IPS DF 19.7 (cell line): ENCODE data around the gene IFITM10.

Source experiments
- DNase-seq: peaks from one replicate; pipeline ENCODE4 v3.0.0-alpha.2; 2013; ENCODE audit warnings: low read depth, low spot score

Gene IFITM10

GRCh38 chr11:1717745-1718144 is 32.6 kb downstream of the IFITM10 start:
- no peak for DNase-seq

GRCh38 chr11:1714908-1715885 is 35.2 kb downstream of the IFITM10 start:
- no peak for DNase-seq

- DNase-seq = no peak
These were observed 41.7 kb downstream of the IFITM10 start for GRCh38 chr11:1708716-1709115.

- DNase-seq = no peak
These were observed 42.6 kb downstream of the IFITM10 start for GRCh38 chr11:1707751-1708150.

GRCh38 chr11:1706634-1707400 is 43.6 kb downstream of the IFITM10 start:
- no peak for DNase-seq

GRCh38 chr11:1705126-1706052 is 45.0 kb downstream of the IFITM10 start:
- no peak for DNase-seq

- no peak for DNase-seq
These were observed 47.2 kb downstream of the IFITM10 start for GRCh38 chr11:1703146-1703545.

GRCh38 chr11:1702506-1702905 is 47.9 kb downstream of the IFITM10 start:
- no peak for DNase-seq

GRCh38 chr11:1701091-1701807 is 49.1 kb downstream of the IFITM10 start:
- DNase-seq = no peak

- no peak for DNase-seq
These were observed 50.6 kb downstream of the IFITM10 start for GRCh38 chr11:1699771-1700170.

GRCh38 chr11:1696608-1697570 is 53.5 kb downstream of the IFITM10 start, which contains the start of gene KRTAP5-6:
TSS of gene KRTAP5-6 (plus strand) at chr11:1697195. CDS start at chr11:1697246, 51 bp downstream.
- no peak for DNase-seq

GRCh38 chr11:1695548-1696108 is 54.8 kb downstream of the IFITM10 start:
- no peak for DNase-seq

GRCh38 chr11:1694846-1695547 is 55.4 kb downstream of the IFITM10 start:
- DNase-seq = no peak

- DNase-seq = peak; percentile 60
These were observed 56.1 kb downstream of the IFITM10 start for GRCh38 chr11:1694064-1694845.

- peak; percentile 9 for DNase-seq
These were observed 56.9 kb downstream of the IFITM10 start for GRCh38 chr11:1693327-1694063.

GRCh38 chr11:1692708-1693326 is 57.6 kb downstream of the IFITM10 start:
- no peak for DNase-seq
